Frontal cortex (tissue), 4 donors: Measurements from ENCODE around the gene KCNAB1. TPM values are rescaled to one million over a fixed set of nuclear protein-coding genes. Genes with fewer than 3 reads are reported as not detected.

Experiments
- DNase-seq, 2 donors: peaks; one replicate each; pipeline ENCODE4 v3.0.0; 2012; ENCODE audit warnings: low spot score in 2 of 2
- FAIRE-seq: peaks from 2 replicates; lab custom pipeline; 2012; peaks lifted over from hg19 to GRCh38; lab: Jason Lieb, UNC
- total RNA-seq: library from RNA; depleted of rRNA; stranded (reverse); fragments of >200 nt; gene quantifications from one replicate; pipeline ENCODE4 v1.2.3, GENCODE V29; 2014
- donor health status: control.
- donor health status: control.
- donor health status: control.

The KCNAB1 gene
- total RNA-seq, 1 donor from 2014 or later: 31.4 TPM

GRCh38 chr3:156576051-156576450 lies 455.7 kb downstream of the KCNAB1 start:
- no peak for DNase-seq
- no peak for FAIRE-seq

DNA sequence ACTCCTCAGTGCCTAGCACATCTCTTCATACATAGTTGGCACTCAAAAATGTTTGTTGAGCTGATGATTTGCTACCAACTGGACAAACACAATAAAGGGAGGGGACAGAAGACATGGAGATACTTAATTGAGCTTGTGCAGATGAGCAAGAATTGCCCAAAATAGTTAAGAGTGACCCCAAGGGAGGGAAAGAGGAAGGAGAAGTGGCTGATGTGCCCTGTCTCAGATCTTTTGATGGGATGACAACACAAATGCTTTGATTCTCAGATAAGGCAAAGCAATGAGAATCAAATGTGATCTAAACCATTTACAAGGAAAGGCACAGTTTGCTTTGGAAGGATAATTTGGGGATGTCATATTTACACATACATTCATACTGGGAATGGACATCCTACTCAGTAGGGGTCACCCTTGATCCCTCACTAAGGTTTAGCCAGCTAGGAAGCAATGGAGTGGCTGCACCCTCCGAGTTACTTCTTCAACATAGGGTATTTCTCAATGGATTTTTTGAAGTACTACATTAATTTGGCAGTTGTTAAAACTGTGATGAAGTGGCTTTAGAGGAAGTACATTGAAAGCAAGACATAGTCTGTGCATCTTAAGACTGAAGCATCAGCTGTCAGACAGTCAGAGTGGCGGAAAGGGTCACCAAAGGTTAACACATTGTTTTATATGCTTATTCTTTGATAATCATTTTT lies 456.4 kb downstream of the KCNAB1 start:
- no peak for FAIRE-seq

DNA sequence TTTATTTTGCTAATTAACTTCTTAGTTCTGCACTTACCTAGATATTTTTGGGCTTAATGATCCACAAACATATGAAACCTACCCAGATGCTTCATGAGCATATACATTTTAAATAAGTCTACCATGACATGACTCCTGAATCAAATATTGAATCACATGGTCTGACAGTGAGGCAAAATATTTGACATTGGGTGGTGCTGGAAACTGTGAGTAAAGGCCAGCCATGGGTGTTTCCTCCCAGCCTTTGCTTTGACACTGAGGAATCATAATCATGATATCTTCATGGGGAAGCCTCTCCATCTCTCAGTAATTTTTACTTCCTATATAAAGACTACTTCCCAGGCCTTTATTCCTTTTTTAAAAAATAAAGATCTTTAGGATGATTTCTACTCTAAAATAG lies 457.4 kb downstream of the KCNAB1 start:
- DNase-seq: no peak
- no peak for FAIRE-seq

More for the DNA sequence above, 456.4 kb downstream of the KCNAB1 start:
- DNase-seq: no peak

DNA sequence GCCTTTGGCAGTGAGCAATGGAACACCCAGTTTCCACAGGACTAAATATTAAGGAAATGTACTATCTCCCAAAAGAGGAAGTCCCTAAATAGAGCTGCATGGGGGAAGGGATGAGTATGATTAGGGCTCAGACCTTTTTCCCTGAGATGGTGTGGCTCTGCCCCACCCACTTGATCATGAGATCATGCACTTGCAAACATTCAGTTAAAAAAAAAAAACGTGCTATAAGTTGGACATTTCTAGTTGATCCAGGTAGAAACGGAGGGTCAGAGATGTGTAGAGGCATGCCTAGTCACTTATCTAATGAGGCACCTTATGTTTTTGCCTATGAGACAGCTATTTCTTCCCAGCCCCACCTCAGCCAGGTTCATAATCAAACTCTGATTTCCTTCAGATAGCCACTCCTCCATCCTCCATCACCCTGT lies 459.1 kb downstream of the KCNAB1 start:
- DNase-seq: no peak
- FAIRE-seq: no peak

GRCh38 chr3:156581033-156581432 lies 460.7 kb downstream of the KCNAB1 start:
- no peak for FAIRE-seq
- no peak for DNase-seq

- FAIRE-seq: no peak
- no peak for DNase-seq
Measured at GRCh38 chr3:156581954-156582353, 461.6 kb downstream of the KCNAB1 start.

GRCh38 chr3:156582532-156583183 lies 462.3 kb downstream of the KCNAB1 start:
- no peak for FAIRE-seq

DNA sequence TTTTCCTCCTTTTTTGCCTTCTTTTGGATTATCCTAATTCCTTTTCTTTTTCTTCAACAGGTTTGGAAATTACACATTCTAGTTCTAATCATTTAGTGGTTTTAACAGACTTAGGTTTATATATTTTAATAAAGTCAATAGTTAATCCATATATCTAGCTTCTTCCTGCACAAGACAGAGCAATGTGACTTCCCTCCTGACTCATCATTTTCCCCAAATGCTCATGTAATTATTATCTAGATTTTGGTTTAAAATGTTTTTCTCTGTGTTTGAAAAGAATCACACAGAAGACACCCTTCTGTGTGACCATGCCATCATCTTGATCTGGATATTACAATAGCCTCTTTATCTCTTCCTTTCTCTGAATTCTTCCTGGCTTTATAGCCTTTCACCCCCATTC lies 463.1 kb downstream of the KCNAB1 start:
- no peak for DNase-seq
- FAIRE-seq: no peak

More at GRCh38 chr3:156582532-156583183, 462.3 kb downstream of the KCNAB1 start:
- no peak for DNase-seq

- FAIRE-seq: no peak
Measured at GRCh38 chr3:156586905-156587759, 466.8 kb downstream of the KCNAB1 start.

GRCh38 chr3:156587760-156588069 lies 467.3 kb downstream of the KCNAB1 start:
- DNase-seq (no peak), FAIRE-seq (no peak)

More at GRCh38 chr3:156586905-156587759, 466.8 kb downstream of the KCNAB1 start:
- DNase-seq: no peak

Other genes starting within 250 kb of the KCNAB1 start
- 44.0 TPM for gene GMPS, start 249.9 kb upstream of the KCNAB1 start, total RNA-seq